GM19240 (cell line): ENCODE data around the gene ICE1.
"Not testable (repeated sequence)": the region's sequence is repeated elsewhere in the genome, so short reads cannot be mapped to it uniquely, and the experiment has no call there.

ENCODE experiments used
- DNase-seq: peaks from one replicate; pipeline ENCODE4 v3.0.0; 2011; ENCODE audit warnings: low spot score; ENCODE audit not compliant: insufficient read length

The ICE1 gene

GRCh38 chr5:5437227-5438172, 15.0 kb downstream of the ICE1 start:
- DNase-seq, result no peak

GRCh38 chr5:5451863-5452262, 29.4 kb downstream of the ICE1 start:
- DNase-seq, result no peak

- no peak for DNase-seq
These were observed 30.7 kb downstream of the ICE1 start for GRCh38 chr5:5453131-5453530.

- DNase-seq, result no peak
These were observed 31.9 kb downstream of the ICE1 start for GRCh38 chr5:5454391-5454790.

GRCh38 chr5:5456858-5457257, 34.4 kb downstream of the ICE1 start:
- no peak for DNase-seq

GRCh38 chr5:5460311-5460710, 37.8 kb downstream of the ICE1 start:
- DNase-seq, result no peak

GRCh38 chr5:5461012-5461411, 38.5 kb downstream of the ICE1 start:
- no peak for DNase-seq

GRCh38 chr5:5464036-5464715, 41.7 kb downstream of the ICE1 start:
- DNase-seq, result no peak

- no peak for DNase-seq
These were observed 43.8 kb downstream of the ICE1 start for GRCh38 chr5:5466227-5466626.

GRCh38 chr5:5467737-5468136, 45.3 kb downstream of the ICE1 start:
- no peak for DNase-seq

GRCh38 chr5:5470933-5471332, 48.5 kb downstream of the ICE1 start:
- DNase-seq, result no peak

- no peak for DNase-seq
These were observed 50.7 kb downstream of the ICE1 start for GRCh38 chr5:5473226-5473625.

GRCh38 chr5:5474961-5475360, 52.5 kb downstream of the ICE1 start:
- DNase-seq, result no peak

- no peak for DNase-seq
These were observed 53.5 kb downstream of the ICE1 start for GRCh38 chr5:5475975-5476374.

- not testable (repeated sequence) for DNase-seq
These were observed 57.1 kb downstream of the ICE1 start for GRCh38 chr5:5479578-5479977.

GRCh38 chr5:5480481-5481111, 58.1 kb downstream of the ICE1 start:
- no peak for DNase-seq

- no peak for DNase-seq
These were observed 58.7 kb downstream of the ICE1 start for GRCh38 chr5:5481206-5481605.

GRCh38 chr5:5481633-5482032, 59.2 kb downstream of the ICE1 start:
- DNase-seq, result no peak

GRCh38 chr5:5483350-5483749, 60.9 kb downstream of the ICE1 start:
- DNase-seq, result no peak

- no peak for DNase-seq
These were observed 61.6 kb downstream of the ICE1 start for GRCh38 chr5:5483880-5484598.

- DNase-seq, result no peak
These were observed 63.6 kb downstream of the ICE1 start for GRCh38 chr5:5486122-5486521.
